HUDEP-2 (cell line): ENCODE results near the gene DHCR24.

Experiments used
- DNase-seq, 76 experiments: peaks; one replicate each; lab custom pipeline; 2025; ENCODE audit not compliant: unreplicated experiment in 76 of 76; lab: John Stamatoyannopoulos, UW

DHCR24 gene

DNA sequence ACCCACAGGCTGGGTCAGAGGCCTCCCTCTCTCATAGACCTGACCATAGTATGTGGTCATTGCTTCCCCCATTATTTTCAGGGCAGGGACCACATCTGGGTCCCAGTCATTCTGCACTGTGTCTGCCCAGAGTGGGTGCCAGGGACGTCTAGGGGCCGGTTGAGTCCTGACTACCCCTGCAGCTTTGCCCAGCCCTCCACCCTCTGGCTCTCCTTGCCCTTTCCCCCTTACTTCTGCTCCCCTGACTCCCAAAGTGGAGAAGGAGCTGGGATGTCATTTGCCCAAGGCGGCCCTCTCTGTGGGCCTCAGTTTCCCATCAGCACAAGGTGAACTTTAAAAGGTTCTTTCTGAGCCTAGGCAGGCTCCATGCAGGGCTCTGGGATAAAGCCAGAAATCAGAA, 81.5 kb downstream of the DHCR24 start:
- DNase-seq, result no peak

GRCh38 chr1:54804471-54805132, 82.4 kb downstream of the DHCR24 start:
- DNase-seq, result no peak

GRCh38 chr1:54803761-54804470, 83.1 kb downstream of the DHCR24 start:
- DNase-seq, result no peak

GRCh38 chr1:54800899-54801759, 85.9 kb downstream of the DHCR24 start, which contains the start of gene TTC22:
Gene TTC22, minus strand, starts transcription at chr1:54801323. Its CDS starts 160 bp downstream, at chr1:54801163.
- DNase-seq, result peak in 18 of 76 experiments; percentile 3 to 28 (median 10)

- DNase-seq, result no peak
Measured at GRCh38 chr1:54800041-54800898, 86.7 kb downstream of the DHCR24 start.
